ENCODE data around the gene TSHZ2. TPM values are rescaled to one million over a fixed set of nuclear protein-coding genes. Genes with fewer than 3 reads are reported as not detected.

Gene TSHZ2
- total RNA-seq, 1 experiment from 2014 or later, result 0.20 TPM

DNA sequence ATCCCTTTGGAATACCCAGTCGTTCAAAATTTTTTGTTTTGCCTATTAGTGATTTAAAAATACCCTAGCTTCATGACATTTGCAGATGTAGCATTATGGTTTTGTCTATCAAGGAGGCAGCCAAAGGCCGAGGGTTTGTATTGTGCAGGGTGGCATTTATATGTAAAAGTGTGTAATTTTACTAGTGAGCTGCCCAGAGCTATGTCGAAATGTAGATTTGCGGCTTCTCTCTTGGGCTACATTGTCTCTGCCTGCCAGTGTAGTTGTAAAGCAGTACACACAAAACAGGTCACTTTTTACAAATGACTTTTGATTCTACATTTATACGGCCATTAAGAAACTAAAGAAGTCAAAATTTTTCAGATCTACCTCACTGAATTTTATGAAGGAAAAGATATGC is 87.7 kb downstream of the TSHZ2 start:
- no peak for ATAC-seq
- Mint-ChIP-seq H3K4me3 (no peak overlapping the region), H3K9me3 (peaks cover 9% of the 10 kb centered on the region), H3K36me3 (no peaks in the 10 kb centered on the region), H3K4me1 (no peaks in the 10 kb centered on the region; the same call in 1 of the 2 replicates), H3K27me3 (ENCODE audit: low read depth) (no peaks in the 10 kb centered on the region), H3K27ac (no peak overlapping the region)
- no peak for DNase-seq (ENCODE audit: low spot score)
- CTCF ChIA-PET, result no interaction called here
- POLR2A ChIA-PET, result interaction anchor here (0.6 kb wide), 1 partner anchor 1189 kb away, joined by 3 read pairs; no protein-coding TSS in a partner anchor
- no peak for TF ChIP-seq TEAD1 (CRISPR knock-in tag; IDR thresholded peaks at IDR 0.05)
- no peak for TF ChIP-seq ZNF232 (CRISPR knock-in tag; IDR thresholded peaks at IDR 0.05)
- no peak for TF ChIP-seq SMAD4 (CRISPR knock-in tag; IDR thresholded peaks at IDR 0.05)
- TF ChIP-seq ZNF416 (CRISPR knock-in tag; IDR thresholded peaks at IDR 0.05), result no peak
- TF ChIP-seq, protein P1, sequence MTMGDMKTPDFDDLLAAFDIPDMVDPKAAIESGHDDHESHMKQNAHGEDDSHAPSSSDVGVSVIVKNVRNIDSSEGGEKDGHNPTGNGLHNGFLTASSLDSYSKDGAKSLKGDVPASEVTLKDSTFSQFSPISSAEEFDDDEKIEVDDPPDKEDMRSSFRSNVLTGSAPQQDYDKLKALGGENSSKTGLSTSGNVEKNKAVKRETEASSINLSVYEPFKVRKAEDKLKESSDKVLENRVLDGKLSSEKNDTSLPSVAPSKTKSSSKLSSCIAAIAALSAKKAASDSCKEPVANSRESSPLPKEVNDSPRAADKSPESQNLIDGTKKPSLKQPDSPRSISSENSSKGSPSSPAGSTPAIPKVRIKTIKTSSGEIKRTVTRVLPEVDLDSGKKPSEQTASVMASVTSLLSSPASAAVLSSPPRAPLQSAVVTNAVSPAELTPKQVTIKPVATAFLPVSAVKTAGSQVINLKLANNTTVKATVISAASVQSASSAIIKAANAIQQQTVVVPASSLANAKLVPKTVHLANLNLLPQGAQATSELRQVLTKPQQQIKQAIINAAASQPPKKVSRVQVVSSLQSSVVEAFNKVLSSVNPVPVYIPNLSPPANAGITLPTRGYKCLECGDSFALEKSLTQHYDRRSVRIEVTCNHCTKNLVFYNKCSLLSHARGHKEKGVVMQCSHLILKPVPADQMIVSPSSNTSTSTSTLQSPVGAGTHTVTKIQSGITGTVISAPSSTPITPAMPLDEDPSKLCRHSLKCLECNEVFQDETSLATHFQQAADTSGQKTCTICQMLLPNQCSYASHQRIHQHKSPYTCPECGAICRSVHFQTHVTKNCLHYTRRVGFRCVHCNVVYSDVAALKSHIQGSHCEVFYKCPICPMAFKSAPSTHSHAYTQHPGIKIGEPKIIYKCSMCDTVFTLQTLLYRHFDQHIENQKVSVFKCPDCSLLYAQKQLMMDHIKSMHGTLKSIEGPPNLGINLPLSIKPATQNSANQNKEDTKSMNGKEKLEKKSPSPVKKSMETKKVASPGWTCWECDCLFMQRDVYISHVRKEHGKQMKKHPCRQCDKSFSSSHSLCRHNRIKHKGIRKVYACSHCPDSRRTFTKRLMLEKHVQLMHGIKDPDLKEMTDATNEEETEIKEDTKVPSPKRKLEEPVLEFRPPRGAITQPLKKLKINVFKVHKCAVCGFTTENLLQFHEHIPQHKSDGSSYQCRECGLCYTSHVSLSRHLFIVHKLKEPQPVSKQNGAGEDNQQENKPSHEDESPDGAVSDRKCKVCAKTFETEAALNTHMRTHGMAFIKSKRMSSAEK (CRISPR knock-in tag; IDR thresholded peaks at IDR 0.05; ENCODE audit: borderline replicate concordance), result no peak
- TF ChIP-seq, protein P2, sequence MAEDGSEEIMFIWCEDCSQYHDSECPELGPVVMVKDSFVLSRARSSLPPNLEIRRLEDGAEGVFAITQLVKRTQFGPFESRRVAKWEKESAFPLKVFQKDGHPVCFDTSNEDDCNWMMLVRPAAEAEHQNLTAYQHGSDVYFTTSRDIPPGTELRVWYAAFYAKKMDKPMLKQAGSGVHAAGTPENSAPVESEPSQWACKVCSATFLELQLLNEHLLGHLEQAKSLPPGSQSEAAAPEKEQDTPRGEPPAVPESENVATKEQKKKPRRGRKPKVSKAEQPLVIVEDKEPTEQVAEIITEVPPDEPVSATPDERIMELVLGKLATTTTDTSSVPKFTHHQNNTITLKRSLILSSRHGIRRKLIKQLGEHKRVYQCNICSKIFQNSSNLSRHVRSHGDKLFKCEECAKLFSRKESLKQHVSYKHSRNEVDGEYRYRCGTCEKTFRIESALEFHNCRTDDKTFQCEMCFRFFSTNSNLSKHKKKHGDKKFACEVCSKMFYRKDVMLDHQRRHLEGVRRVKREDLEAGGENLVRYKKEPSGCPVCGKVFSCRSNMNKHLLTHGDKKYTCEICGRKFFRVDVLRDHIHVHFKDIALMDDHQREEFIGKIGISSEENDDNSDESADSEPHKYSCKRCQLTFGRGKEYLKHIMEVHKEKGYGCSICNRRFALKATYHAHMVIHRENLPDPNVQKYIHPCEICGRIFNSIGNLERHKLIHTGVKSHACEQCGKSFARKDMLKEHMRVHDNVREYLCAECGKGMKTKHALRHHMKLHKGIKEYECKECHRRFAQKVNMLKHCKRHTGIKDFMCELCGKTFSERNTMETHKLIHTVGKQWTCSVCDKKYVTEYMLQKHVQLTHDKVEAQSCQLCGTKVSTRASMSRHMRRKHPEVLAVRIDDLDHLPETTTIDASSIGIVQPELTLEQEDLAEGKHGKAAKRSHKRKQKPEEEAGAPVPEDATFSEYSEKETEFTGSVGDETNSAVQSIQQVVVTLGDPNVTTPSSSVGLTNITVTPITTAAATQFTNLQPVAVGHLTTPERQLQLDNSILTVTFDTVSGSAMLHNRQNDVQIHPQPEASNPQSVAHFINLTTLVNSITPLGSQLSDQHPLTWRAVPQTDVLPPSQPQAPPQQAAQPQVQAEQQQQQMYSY (CRISPR knock-in tag; IDR thresholded peaks at IDR 0.05), result no peak
- TF ChIP-seq, protein P3, sequence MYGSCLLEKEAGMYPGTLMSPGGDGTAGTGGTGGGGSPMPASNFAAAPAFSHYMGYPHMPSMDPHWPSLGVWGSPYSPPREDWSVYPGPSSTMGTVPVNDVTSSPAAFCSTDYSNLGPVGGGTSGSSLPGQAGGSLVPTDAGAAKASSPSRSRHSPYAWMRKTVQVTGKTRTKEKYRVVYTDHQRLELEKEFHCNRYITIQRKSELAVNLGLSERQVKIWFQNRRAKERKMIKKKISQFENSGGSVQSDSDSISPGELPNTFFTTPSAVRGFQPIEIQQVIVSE (CRISPR knock-in tag; IDR thresholded peaks at IDR 0.05; ENCODE audit: borderline replicate concordance), result no peak
- TF ChIP-seq TEAD4 (CRISPR knock-in tag; IDR thresholded peaks at IDR 0.05), result no peak
- TF ChIP-seq, protein P4, sequence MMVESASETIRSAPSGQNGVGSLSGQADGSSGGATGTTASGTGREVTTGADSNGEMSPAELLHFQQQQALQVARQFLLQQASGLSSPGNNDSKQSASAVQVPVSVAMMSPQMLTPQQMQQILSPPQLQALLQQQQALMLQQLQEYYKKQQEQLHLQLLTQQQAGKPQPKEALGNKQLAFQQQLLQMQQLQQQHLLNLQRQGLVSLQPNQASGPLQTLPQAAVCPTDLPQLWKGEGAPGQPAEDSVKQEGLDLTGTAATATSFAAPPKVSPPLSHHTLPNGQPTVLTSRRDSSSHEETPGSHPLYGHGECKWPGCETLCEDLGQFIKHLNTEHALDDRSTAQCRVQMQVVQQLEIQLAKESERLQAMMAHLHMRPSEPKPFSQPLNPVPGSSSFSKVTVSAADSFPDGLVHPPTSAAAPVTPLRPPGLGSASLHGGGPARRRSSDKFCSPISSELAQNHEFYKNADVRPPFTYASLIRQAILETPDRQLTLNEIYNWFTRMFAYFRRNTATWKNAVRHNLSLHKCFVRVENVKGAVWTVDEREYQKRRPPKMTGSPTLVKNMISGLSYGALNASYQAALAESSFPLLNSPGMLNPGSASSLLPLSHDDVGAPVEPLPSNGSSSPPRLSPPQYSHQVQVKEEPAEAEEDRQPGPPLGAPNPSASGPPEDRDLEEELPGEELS (CRISPR knock-in tag; IDR thresholded peaks at IDR 0.05), result no peak

DNA sequence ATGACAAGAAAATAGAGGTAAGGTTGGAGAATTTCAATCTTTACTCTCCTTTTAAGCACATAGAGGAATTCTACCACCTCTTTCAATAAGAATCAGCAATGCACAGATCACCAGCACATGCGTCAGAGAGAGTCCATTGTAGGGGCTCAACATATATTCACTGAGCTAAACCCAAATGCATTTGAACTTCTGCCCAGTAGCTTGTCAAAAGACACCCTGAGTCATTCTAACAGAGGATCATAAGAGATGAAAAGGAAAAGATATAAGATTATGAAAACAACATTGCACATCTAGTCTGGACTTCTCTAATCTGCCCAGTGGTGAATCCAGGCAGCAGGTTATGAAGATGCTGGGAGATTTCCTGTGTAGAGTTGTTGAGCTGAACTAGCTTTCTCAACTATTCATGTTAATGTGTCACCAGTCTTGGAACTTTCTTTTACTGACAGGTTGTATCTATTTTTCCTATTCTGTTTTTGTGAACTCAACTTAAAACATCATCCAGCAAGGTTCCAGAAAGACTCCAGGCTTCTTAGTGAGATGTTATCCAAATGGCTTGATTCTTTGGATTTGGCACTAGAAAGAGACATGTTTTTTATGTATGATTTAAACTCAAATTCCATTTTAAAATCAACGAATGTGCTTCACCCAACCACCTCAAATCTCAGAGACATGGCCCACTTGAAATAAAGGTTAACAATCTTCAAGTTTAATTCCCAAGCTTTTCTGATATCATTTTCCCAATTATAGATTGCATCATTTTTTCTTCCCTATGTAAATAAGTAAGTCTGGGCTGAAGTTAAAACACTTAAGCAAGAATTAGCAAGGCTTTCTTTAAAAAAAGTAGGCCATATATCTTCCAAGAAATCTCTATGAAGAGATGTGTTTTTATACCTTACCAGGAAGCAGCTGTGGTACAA is 89.3 kb downstream of the TSHZ2 start:
- ATAC-seq, result no peak
- Mint-ChIP-seq H3K36me3 (no peaks in the 10 kb centered on the region), H3K4me1 (peaks cover 3% of the 10 kb centered on the region), H3K4me3 (no peak overlapping the region), H3K27ac (no peak overlapping the region), H3K9me3 (peaks cover 8% of the 10 kb centered on the region), H3K27me3 (ENCODE audit: low read depth) (no peaks in the 10 kb centered on the region)
- CTCF ChIA-PET, result no interaction called here
- POLR2A ChIA-PET, result no interaction called here
- no peak for DNase-seq (ENCODE audit: low spot score)
- TF ChIP-seq SP1 (CRISPR knock-in tag; conservative IDR thresholded peaks at IDR 0.05) (no peak), NR2C2 (CRISPR knock-in tag; IDR thresholded peaks at IDR 0.05) (no peak), JUN (CRISPR knock-in tag; IDR thresholded peaks at IDR 0.05) (no peak), ZNF423 (CRISPR knock-in tag; IDR thresholded peaks at IDR 0.05) (no peak), ZNF121 (CRISPR knock-in tag; IDR thresholded peaks at IDR 0.05) (no peak), TP53 (CRISPR knock-in tag; IDR thresholded peaks at IDR 0.05) (no peak), ZNF138 (CRISPR knock-in tag; conservative IDR thresholded peaks at IDR 0.05) (no peak)
- TF ChIP-seq, protein P5, sequence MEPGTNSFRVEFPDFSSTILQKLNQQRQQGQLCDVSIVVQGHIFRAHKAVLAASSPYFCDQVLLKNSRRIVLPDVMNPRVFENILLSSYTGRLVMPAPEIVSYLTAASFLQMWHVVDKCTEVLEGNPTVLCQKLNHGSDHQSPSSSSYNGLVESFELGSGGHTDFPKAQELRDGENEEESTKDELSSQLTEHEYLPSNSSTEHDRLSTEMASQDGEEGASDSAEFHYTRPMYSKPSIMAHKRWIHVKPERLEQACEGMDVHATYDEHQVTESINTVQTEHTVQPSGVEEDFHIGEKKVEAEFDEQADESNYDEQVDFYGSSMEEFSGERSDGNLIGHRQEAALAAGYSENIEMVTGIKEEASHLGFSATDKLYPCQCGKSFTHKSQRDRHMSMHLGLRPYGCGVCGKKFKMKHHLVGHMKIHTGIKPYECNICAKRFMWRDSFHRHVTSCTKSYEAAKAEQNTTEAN (CRISPR knock-in tag; IDR thresholded peaks at IDR 0.05), result no peak
- TF ChIP-seq, protein P6, sequence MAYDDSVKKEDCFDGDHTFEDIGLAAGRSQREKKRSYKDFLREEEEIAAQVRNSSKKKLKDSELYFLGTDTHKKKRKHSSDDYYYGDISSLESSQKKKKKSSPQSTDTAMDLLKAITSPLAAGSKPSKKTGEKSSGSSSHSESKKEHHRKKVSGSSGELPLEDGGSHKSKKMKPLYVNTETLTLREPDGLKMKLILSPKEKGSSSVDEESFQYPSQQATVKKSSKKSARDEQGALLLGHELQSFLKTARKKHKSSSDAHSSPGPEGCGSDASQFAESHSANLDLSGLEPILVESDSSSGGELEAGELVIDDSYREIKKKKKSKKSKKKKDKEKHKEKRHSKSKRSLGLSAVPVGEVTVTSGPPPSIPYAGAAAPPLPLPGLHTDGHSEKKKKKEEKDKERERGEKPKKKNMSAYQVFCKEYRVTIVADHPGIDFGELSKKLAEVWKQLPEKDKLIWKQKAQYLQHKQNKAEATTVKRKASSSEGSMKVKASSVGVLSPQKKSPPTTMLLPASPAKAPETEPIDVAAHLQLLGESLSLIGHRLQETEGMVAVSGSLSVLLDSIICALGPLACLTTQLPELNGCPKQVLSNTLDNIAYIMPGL (CRISPR knock-in tag; IDR thresholded peaks at IDR 0.05), result no peak
- TF ChIP-seq, protein P7, sequence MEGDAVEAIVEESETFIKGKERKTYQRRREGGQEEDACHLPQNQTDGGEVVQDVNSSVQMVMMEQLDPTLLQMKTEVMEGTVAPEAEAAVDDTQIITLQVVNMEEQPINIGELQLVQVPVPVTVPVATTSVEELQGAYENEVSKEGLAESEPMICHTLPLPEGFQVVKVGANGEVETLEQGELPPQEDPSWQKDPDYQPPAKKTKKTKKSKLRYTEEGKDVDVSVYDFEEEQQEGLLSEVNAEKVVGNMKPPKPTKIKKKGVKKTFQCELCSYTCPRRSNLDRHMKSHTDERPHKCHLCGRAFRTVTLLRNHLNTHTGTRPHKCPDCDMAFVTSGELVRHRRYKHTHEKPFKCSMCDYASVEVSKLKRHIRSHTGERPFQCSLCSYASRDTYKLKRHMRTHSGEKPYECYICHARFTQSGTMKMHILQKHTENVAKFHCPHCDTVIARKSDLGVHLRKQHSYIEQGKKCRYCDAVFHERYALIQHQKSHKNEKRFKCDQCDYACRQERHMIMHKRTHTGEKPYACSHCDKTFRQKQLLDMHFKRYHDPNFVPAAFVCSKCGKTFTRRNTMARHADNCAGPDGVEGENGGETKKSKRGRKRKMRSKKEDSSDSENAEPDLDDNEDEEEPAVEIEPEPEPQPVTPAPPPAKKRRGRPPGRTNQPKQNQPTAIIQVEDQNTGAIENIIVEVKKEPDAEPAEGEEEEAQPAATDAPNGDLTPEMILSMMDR (IDR thresholded peaks at IDR 0.05), result no peak

Measured in WTC11 (cell line).